HG03439 (cell line): ENCODE measurements around the gene CKAP5.

Source experiments
- ATAC-seq: cut with Tn5 transposase; IDR thresholded peaks from one replicate; pipeline ENCODE4 v1.9.1; 2021; ENCODE audit warnings: mild to moderate bottlenecking, moderate library complexity; ENCODE audit not compliant: unreplicated experiment

Gene CKAP5

GRCh38 chr11:46769636-46770221 is 76.4 kb downstream of the CKAP5 start:
- no peak for ATAC-seq

- ATAC-seq: no peak
Observed at GRCh38 chr11:46766656-46767055, 79.4 kb downstream of the CKAP5 start.

- no peak for ATAC-seq
Observed at GRCh38 chr11:46762248-46762647, 83.8 kb downstream of the CKAP5 start.

GRCh38 chr11:46761807-46762206 is 84.3 kb downstream of the CKAP5 start:
- no peak for ATAC-seq

GRCh38 chr11:46760429-46761128 is 85.5 kb downstream of the CKAP5 start:
- no peak for ATAC-seq

GRCh38 chr11:46759196-46759595 is 86.9 kb downstream of the CKAP5 start:
- no peak for ATAC-seq

GRCh38 chr11:46755962-46756361 is 90.1 kb downstream of the CKAP5 start:
- no peak for ATAC-seq

- no peak for ATAC-seq
Observed at GRCh38 chr11:46747150-46747549, 98.9 kb downstream of the CKAP5 start.

- ATAC-seq: no peak
Observed at GRCh38 chr11:46745995-46746394, 100.1 kb downstream of the CKAP5 start.

GRCh38 chr11:46745328-46745727 is 100.8 kb downstream of the CKAP5 start:
- ATAC-seq: no peak

- ATAC-seq: no peak
Observed at GRCh38 chr11:46743693-46744339, 102.3 kb downstream of the CKAP5 start.

GRCh38 chr11:46743043-46743442 is 103.0 kb downstream of the CKAP5 start:
- no peak for ATAC-seq

GRCh38 chr11:46741600-46742484 is 104.2 kb downstream of the CKAP5 start:
- no peak for ATAC-seq

- no peak for ATAC-seq
Observed at GRCh38 chr11:46738887-46739286, 107.2 kb downstream of the CKAP5 start.

GRCh38 chr11:46737699-46738098 is 108.4 kb downstream of the CKAP5 start:
- ATAC-seq: no peak

- ATAC-seq: no peak
Observed at GRCh38 chr11:46736615-46737014, 109.5 kb downstream of the CKAP5 start.

- ATAC-seq: no peak
Observed at GRCh38 chr11:46736146-46736545, 109.9 kb downstream of the CKAP5 start.

- no peak for ATAC-seq
Observed at GRCh38 chr11:46733234-46733633, 112.8 kb downstream of the CKAP5 start.

- ATAC-seq: no peak
Observed at GRCh38 chr11:46731545-46731944, 114.5 kb downstream of the CKAP5 start.

- ATAC-seq: no peak
Observed at GRCh38 chr11:46729110-46730027, 116.7 kb downstream of the CKAP5 start.
